COLO668 (cell line): ENCODE results near the gene CAPN7.
A peak's percentile ranks its signal among the peaks of the same experiment; 100 is the strongest.

Source experiments
- DNase-seq: peaks from one replicate; lab custom pipeline; 2025; ENCODE audit not compliant: unreplicated experiment; lab: John Stamatoyannopoulos, UW

CAPN7 gene

DNA sequence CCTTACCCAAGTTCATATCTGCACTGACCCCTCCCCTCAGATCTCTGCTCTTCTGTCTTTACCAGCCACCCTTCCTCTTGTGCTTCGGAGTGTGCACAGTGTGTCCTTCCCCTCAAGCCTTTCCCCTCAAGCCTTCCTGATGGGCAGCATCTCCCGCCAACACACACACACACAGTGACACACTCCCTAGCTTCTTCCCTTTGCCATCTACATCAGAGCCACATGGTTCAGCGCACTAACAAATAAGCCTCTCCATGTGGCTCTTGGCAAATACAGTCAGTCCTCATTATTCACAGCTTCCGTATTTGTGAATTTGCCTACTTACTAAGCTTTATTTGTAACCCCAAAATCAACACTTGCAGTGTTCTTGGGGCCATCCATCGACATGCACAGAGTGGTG lies 88.9 kb downstream of the CAPN7 start:
- no peak for DNase-seq

DNA sequence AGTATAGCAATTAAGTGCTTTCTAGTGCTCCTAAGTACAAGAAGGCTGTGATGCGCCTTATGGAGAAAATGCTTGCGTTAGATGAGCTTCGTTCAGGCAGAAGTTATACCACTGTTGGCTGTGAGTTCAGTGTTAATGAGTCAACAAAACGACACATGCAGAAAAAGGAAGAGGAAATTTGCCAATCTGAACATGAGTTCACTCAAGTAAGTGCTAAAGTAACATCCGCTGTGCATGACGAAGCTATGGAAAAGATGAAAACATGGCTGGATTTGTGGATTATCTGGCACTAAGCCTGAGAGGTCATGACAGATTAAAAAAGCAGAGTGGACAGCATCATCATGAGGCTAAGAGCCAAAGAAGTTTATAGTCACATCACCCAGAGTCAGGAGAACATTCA lies 89.5 kb downstream of the CAPN7 start:
- no peak for DNase-seq

DNA sequence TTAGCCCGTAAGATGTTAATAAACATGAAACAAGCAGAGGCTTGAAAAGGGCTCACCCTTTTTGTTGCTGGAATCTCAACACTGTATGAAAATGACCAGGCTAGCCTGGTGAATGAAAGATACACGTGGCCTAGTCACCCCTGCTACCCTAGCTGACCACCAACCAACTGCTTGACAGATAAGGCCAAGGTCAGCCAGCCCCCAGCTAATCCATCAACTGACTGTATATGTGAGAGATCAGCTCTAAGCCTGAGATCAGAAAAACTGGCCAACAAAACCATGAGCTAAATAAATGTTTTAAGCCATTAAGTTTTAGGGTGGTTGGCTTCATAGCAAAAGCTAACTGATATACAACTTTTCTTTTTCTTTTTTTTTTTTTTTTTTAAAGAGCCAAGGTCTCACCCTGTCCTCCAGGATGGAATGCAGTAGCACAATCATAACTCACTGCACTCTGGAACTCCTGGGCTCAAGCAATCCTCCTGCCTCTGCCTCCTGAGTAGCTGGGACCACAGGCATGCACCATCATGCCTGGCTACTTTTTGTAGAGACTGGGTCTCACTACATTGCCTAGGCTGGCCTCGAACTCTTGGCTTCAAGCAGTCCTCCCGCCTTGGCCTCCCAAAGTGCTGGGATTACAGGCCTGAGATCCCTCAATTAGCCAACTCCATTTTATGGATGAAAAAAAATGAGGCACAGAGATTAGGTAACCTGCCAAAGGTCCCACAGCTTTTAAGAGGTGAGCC lies 91.7 kb downstream of the CAPN7 start:
- DNase-seq: no peak

DNA sequence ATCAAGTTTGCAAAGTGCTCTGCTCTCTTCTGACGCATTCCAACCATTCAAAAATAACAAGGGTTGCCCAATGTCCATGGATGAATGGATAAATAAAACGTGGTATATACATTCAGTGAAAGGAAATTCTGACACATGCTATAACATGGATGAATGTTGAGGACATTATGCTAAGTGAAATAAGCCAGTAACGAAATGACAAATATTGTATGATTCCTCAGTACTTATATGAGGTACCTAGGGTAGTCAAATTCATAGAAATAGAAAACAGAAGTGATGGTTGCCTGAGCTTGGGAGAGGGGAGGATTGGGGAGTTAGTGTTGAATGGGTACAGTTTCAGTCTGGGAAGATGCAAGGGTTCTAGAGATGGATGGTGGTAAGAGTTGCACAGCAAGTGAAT lies 92.5 kb downstream of the CAPN7 start:
- DNase-seq: no peak

DNA sequence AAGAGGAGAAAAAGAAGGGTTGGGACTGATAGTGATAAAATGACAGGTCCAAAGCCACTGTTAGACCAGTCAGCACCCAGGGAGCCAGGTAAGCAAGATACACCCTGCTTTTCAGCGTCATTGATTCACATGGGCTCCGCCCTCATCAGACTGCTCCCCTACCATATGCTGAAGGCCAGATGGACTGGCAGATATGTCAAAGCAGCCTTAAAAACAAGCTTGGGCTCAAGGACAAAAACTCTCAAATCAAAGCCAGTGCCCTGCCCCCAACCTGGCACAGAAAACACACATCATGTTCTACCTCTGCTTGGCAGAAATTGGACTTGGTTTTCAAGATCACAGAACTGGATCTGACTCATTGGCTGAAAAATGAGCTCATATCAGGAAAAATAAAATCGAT lies 93.0 kb downstream of the CAPN7 start:
- no peak for DNase-seq

DNA sequence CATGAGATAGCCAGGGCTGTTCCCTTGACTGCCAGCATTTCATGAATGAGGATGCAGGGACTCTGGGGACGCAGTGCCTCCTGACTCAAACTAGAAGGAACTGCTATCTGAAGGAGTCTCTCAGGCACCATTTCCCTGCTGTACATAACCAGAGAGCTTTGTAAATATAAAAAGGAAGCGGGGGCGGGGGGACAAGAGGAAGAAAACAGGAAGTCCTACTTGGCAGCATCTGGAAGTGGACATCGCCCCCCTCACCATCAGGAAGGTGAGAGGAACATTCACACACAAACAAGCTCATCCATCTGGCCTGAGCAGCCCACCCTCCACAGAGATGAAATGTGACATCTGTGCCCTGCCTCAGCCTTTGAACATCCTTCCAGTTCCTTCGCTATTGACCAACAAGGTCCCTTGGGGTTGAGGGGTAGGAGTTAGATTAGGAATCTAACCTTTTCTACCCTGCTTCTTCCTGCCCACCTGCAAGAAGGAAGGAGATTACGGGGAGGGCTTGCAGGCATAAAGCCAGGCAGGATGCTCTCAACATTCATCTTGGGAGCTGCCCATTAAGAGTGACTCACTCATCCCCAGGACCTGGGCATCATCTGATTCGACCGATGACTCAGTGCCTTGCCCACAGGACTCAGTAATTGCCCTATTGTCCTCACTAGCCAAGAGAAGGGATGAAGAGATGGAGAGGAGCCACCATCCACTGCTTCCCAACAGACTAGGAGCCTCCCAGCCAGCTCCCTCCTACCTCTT lies 94.5 kb downstream of the CAPN7 start:
- DNase-seq: peak; percentile 3

DNA sequence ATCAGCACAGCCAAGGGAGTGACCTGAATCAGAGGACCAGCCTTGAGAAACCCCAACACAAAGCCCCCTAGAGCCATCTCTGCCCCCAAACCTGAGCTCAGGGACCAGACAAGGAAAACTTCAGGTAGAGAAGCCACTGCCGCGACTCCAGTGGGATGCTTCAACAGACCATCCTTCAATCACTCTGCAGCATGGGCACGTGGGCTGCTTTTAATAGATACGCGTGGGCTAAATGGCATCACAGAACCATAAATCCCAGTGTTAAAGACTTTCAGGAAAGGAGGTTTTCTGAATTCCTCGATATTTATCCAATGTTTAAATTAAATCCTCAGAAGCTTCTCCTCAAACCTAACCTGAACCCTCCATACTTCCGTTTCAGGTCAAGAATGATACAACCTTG lies 95.7 kb downstream of the CAPN7 start:
- no peak for DNase-seq
